Tibial artery (tissue), 4 donors: Measurements from ENCODE around the gene AKTIP.

Experiments
- DNase-seq, 2 donors: peaks; one replicate each; pipeline ENCODE4 v3.0.0-alpha.2; 2019
- H3K27ac ChIP-seq, 2 donors: fragments of 200-600 bp; sonication (generic) in 1 of 2; 1 replicate in 1 of 2; 2 replicates in 1 of 2; pipeline ENCODE4 v1.5.1; 2018 to 2019; ENCODE audit warnings: mild to moderate bottlenecking in 1 of 2
- H3K27me3 ChIP-seq, 2 donors: fragments of 200-600 bp; sonication (generic) in 1 of 2; one replicate each; pipeline versions ENCODE4 v1.5.1 to v1.6.0; 2016 to 2019
- H3K36me3 ChIP-seq, 3 donors: fragments of 200-600 bp; sonication (generic) in 2 of 3; one replicate each; pipeline ENCODE4 v1.5.1; 2016 to 2019; ENCODE audit warnings: mild to moderate bottlenecking in 2 of 3
- H3K4me1 ChIP-seq, 4 donors: fragments of 200-600 bp; sonication (generic) in 2 of 4; 1 replicate in 3 of 4; 2 replicates in 1 of 4; pipeline ENCODE4 v1.5.1; 2016 to 2019
- H3K4me3 ChIP-seq, 2 donors: fragments of 200-600 bp; sonication (generic) in 1 of 2; 1 replicate in 1 of 2; 2 replicates in 1 of 2; pipeline ENCODE4 v1.5.1; 2018 to 2019; ENCODE audit warnings: mild to moderate bottlenecking in 2 of 2
- H3K9me3 ChIP-seq, 3 donors: fragments of 200-600 bp; sonication (generic) in 1 of 3; one replicate each; pipeline ENCODE4 v1.5.1; 2016 to 2019
- CTCF ChIP-seq, 2 experiments: fragments of 200-600 bp in 1 of 2; fragments of 450-650 bp in 1 of 2; IDR thresholded peaks; one replicate each; pipeline ENCODE4 v1.5.1; 2017 to 2019; ENCODE audit warnings: antibody characterized with exemption in 2 of 2, mild to moderate bottlenecking in 1 of 2, moderate library complexity in 1 of 2
- intact Hi-C: fragments of 100-400 bp; cut with DNase I; formaldehyde crosslinking; loops from one replicate; pipeline ENCODE4 v1.15.0; 2023; ENCODE audit warnings: low total_unique reads

The AKTIP gene

GRCh38 chr16:53453928-53454327 lies 49.1 kb downstream of the AKTIP start:
- no peak overlapping the region for H3K27ac ChIP-seq

GRCh38 chr16:53449816-53450517 lies 53.0 kb downstream of the AKTIP start:
- no peaks in the 10 kb centered on the region for H3K4me1 ChIP-seq
- intact Hi-C loops: no loop called here
- no peak overlapping the region for H3K27ac ChIP-seq
- H3K9me3 ChIP-seq: no peaks in the 10 kb centered on the region
- DNase-seq: no peak
- no peak for TF ChIP-seq CTCF (IDR thresholded peaks at IDR 0.05)
- no peaks in the 10 kb centered on the region for H3K27me3 ChIP-seq
- no peak overlapping the region for H3K4me3 ChIP-seq
- peaks cover 51 to 76% (median 64%) of the 10 kb centered on the region in 3 donors for H3K36me3 ChIP-seq

More at GRCh38 chr16:53453928-53454327, 49.1 kb downstream of the AKTIP start:
- H3K4me1 ChIP-seq: no peaks in the 10 kb centered on the region
- DNase-seq: no peak
- intact Hi-C loops: no loop called here
- H3K9me3 ChIP-seq: no peaks in the 10 kb centered on the region
- H3K4me3 ChIP-seq: no peak overlapping the region
- peaks cover 61 to 78% (median 72%) of the 10 kb centered on the region in 3 donors for H3K36me3 ChIP-seq
- H3K27me3 ChIP-seq: no peaks in the 10 kb centered on the region
- TF ChIP-seq CTCF (IDR thresholded peaks at IDR 0.05): no peak

GRCh38 chr16:53446090-53446489 lies 56.9 kb downstream of the AKTIP start:
- Histone ChIP-seq H3K9me3 (no peaks in the 10 kb centered on the region), H3K36me3 (peaks cover 52 to 76% (median 53%) of the 10 kb centered on the region in 3 donors), H3K27me3 (no peaks in the 10 kb centered on the region), H3K4me3 (no peak overlapping the region), H3K4me1 (no peaks in the 10 kb centered on the region), H3K27ac (no peak overlapping the region)
- DNase-seq: no peak
- no peak for TF ChIP-seq CTCF (IDR thresholded peaks at IDR 0.05)
- intact Hi-C loops: no loop called here

- no peak overlapping the region for H3K4me3 ChIP-seq
- no peak for TF ChIP-seq CTCF (IDR thresholded peaks at IDR 0.05)
Measured at GRCh38 chr16:53445534-53445933, 57.5 kb downstream of the AKTIP start.

More at GRCh38 chr16:53445534-53445933, 57.5 kb downstream of the AKTIP start:
- Histone ChIP-seq H3K27ac (no peak overlapping the region), H3K27me3 (no peaks in the 10 kb centered on the region), H3K9me3 (no peaks in the 10 kb centered on the region), H3K36me3 (peaks cover 50 to 81% (median 56%) of the 10 kb centered on the region in 3 donors), H3K4me1 (no peaks in the 10 kb centered on the region)
- intact Hi-C loops: no loop called here
- DNase-seq: no peak
